H1 (cell line): ENCODE data around the gene MAD2L2. TPM values are rescaled to one million over a fixed set of nuclear protein-coding genes. Genes with fewer than 3 reads are reported as not detected.

Source experiments
- CTCF ChIA-PET: fragments of 300-600 bp; sonication (Branson Sonifier 250); formaldehyde crosslinking; loops from one replicate; lab custom pipeline; 2021; ENCODE audit not compliant: partially characterized antibody; lab: Charles Lee
- POLR2A ChIA-PET: fragments of 300-600 bp; sonication (Branson Sonifier 250); formaldehyde crosslinking; loops from one replicate; lab custom pipeline; 2021; ENCODE audit warnings: inconsistent platforms; ENCODE audit not compliant: partially characterized antibody; lab: Charles Lee
- DNase-seq, 2 experiments: peaks; one replicate each; pipeline versions ENCODE4 v3.0.0 to v3.0.0-alpha.2; 2010 to 2022; ENCODE audit warnings: low spot score in 2 of 2, low read depth in 1 of 2, mixed read lengths in 1 of 2
- FAIRE-seq: peaks from 2 replicates; lab custom pipeline; 2011; peaks lifted over from hg19 to GRCh38; lab: Jason Lieb, UNC
- H2AFZ ChIP-seq: 2 replicates; pipeline ENCODE4 v1.8.1; 2012; ENCODE audit warnings: low read length, inconsistent platforms
- H2AK5ac ChIP-seq: 2 replicates; pipeline ENCODE4 v1.6.1; 2013; ENCODE audit warnings: low read depth, low read length
- H2BK120ac ChIP-seq: replicated peaks from 2 replicates; pipeline ENCODE3; 2013; ENCODE audit warnings: low read depth, low read length, inconsistent platforms
- H2BK12ac ChIP-seq: 2 replicates; pipeline ENCODE4 v1.6.1; 2013; ENCODE audit warnings: low read depth, low read length
- H2BK15ac ChIP-seq: 2 replicates; pipeline ENCODE4 v1.6.1; 2013; ENCODE audit warnings: low read length
- H2BK20ac ChIP-seq: 2 replicates; pipeline ENCODE4 v1.6.1; 2013; ENCODE audit warnings: low read length
- H2BK5ac ChIP-seq: 2 replicates; pipeline ENCODE4 v1.6.1; 2013; ENCODE audit warnings: low read depth, low read length
- H3K14ac ChIP-seq: 2 replicates; pipeline ENCODE4 v1.6.1; 2013; ENCODE audit warnings: inconsistent platforms; ENCODE audit not compliant: insufficient read length
- H3K18ac ChIP-seq: 2 replicates; pipeline ENCODE4 v1.6.1; 2013; ENCODE audit warnings: low read length; ENCODE audit errors: extremely low read depth
- H3K23ac ChIP-seq: 2 replicates; pipeline ENCODE4 v1.6.1; 2013; ENCODE audit warnings: inconsistent platforms; ENCODE audit not compliant: insufficient read length
- H3K23me2 ChIP-seq: 2 replicates; pipeline ENCODE4 v1.6.1; 2013; ENCODE audit warnings: low read depth, low read length
- H3K27ac ChIP-seq: 2 replicates; pipeline ENCODE4 v1.6.1; 2011; ENCODE audit warnings: low read depth, low read length, inconsistent platforms
- H3K27me3 ChIP-seq, 4 experiments: replicated peaks in 1 of 4; 1 replicate in 1 of 4; 2 replicates in 3 of 4; pipeline versions ENCODE4 v1.6.1 to v1.8.1; 2011 to 2013; ENCODE audit warnings: low read length in 3 of 4, mild to moderate bottlenecking in 3 of 4, inconsistent platforms in 2 of 4, mixed read lengths in 2 of 4, moderate library complexity in 1 of 4; ENCODE audit not compliant: control insufficient read depth in 3 of 4, insufficient read depth in 3 of 4; ENCODE audit errors: extremely low read depth in 1 of 4
- H3K36me3 ChIP-seq, 4 experiments: 2 replicates each; pipeline versions ENCODE4 v1.6.1 to v1.8.1; 2011 to 2013; ENCODE audit warnings: mild to moderate bottlenecking in 4 of 4, low read length in 3 of 4, moderate library complexity in 2 of 4, control low read depth in 1 of 4, inconsistent platforms in 1 of 4; ENCODE audit not compliant: insufficient read depth in 4 of 4, control insufficient read depth in 2 of 4
- H3K4ac ChIP-seq: replicated peaks from 2 replicates; pipeline ENCODE3; 2013; ENCODE audit warnings: low read length, low read depth, mixed read lengths, inconsistent platforms; ENCODE audit not compliant: insufficient read length
- H3K4me1 ChIP-seq, 4 experiments: replicated peaks in 1 of 4; 1 replicate in 1 of 4; 2 replicates in 3 of 4; pipeline versions ENCODE4 v1.6.1 to v1.8.1; 2011 to 2013; ENCODE audit warnings: low read length in 3 of 4, inconsistent platforms in 2 of 4, mixed read lengths in 1 of 4; ENCODE audit not compliant: insufficient read depth in 4 of 4, control insufficient read depth in 3 of 4
- H3K4me2 ChIP-seq, 2 experiments: 2 replicates each; pipeline versions ENCODE4 v1.6.1 to v1.8.1; 2011 to 2013; ENCODE audit warnings: low read depth in 2 of 2, low read length in 2 of 2, control low read depth in 1 of 2, inconsistent platforms in 1 of 2, mild to moderate bottlenecking in 1 of 2; ENCODE audit not compliant: insufficient read depth in 1 of 2
- H3K4me3 ChIP-seq, 4 experiments: fragments of 200-600, 300-600 bp in 1 of 4; sonication (generic), shearing (Covaris generic), sonication (Bioruptor Twin) in 1 of 4; 2 replicates each; pipeline versions ENCODE4 v1.5.1 to v1.8.1; 2011 to 2016; ENCODE audit warnings: low read length in 4 of 4, low read depth in 3 of 4, control low read depth in 2 of 4, inconsistent platforms in 2 of 4, mild to moderate bottlenecking in 2 of 4, mixed read lengths in 1 of 4, moderate library complexity in 1 of 4; ENCODE audit not compliant: insufficient read depth in 2 of 4; ENCODE audit errors: extremely low read depth in 1 of 4
- H3K56ac ChIP-seq: replicated peaks from 2 replicates; pipeline ENCODE3; 2013; ENCODE audit warnings: low read depth, mild to moderate bottlenecking, mixed read lengths, low read length, inconsistent platforms; ENCODE audit not compliant: insufficient read length
- H3K79me1 ChIP-seq: 2 replicates; pipeline ENCODE4 v1.6.1; 2013; ENCODE audit warnings: low read depth, low read length, control low read depth
- H3K79me2 ChIP-seq, 2 experiments: 2 replicates each; pipeline versions ENCODE4 v1.6.1 to v1.8.1; 2012 to 2013; ENCODE audit warnings: low read length in 2 of 2, mild to moderate bottlenecking in 2 of 2, inconsistent platforms in 1 of 2; ENCODE audit not compliant: insufficient read depth in 2 of 2, control insufficient read depth in 1 of 2
- H3K9ac ChIP-seq, 4 experiments: replicated peaks in 1 of 4; 1 replicate in 1 of 4; 2 replicates in 3 of 4; pipeline versions ENCODE4 v1.6.1 to v1.8.1; 2011 to 2013; ENCODE audit warnings: low read depth in 3 of 4, low read length in 3 of 4, control low read depth in 2 of 4, mild to moderate bottlenecking in 2 of 4, moderate library complexity in 2 of 4, inconsistent platforms in 1 of 4; ENCODE audit errors: extremely low read depth in 1 of 4
- H3K9me3 ChIP-seq, 2 experiments: 2 replicates each; pipeline versions ENCODE4 v1.6.1 to v1.8.1; 2012 to 2013; ENCODE audit warnings: mild to moderate bottlenecking in 2 of 2, moderate library complexity in 2 of 2, control low read depth in 1 of 2, inconsistent platforms in 1 of 2, low read depth in 1 of 2, low read length in 1 of 2, mixed read lengths in 1 of 2; ENCODE audit not compliant: insufficient read depth in 2 of 2
- H4K20me1 ChIP-seq, 2 experiments: replicated peaks in 1 of 2; 2 replicates each; pipeline versions ENCODE3 to v1.8.1; 2011 to 2013; ENCODE audit warnings: inconsistent platforms in 2 of 2, low read length in 2 of 2, mild to moderate bottlenecking in 1 of 2; ENCODE audit not compliant: insufficient read depth in 2 of 2, control insufficient read depth in 1 of 2
- H4K5ac ChIP-seq: 2 replicates; pipeline ENCODE4 v1.6.1; 2013; ENCODE audit warnings: low read length, low read depth, mixed read lengths, inconsistent platforms; ENCODE audit not compliant: insufficient read length
- H4K8ac ChIP-seq: 2 replicates; pipeline ENCODE4 v1.8.0; 2013; ENCODE audit warnings: mild to moderate bottlenecking, moderate library complexity, low read length, inconsistent platforms; ENCODE audit not compliant: insufficient read depth; ENCODE audit errors: extremely low read depth
- H4K91ac ChIP-seq: replicated peaks from 2 replicates; pipeline ENCODE3; 2013; ENCODE audit warnings: low read length, mixed read lengths, inconsistent platforms; ENCODE audit not compliant: insufficient read length
- CBX5 ChIP-seq: fragments of 300-800, 300-1000 bp; sonication (generic); IDR thresholded peaks from 2 replicates; pipeline ENCODE4 v1.7.1; 2016; ENCODE audit warnings: antibody characterized with exemption, low read length, low read depth
- GTF2F1 ChIP-seq: IDR thresholded peaks from 2 replicates; pipeline ENCODE4 v1.6.1; 2012; ENCODE audit warnings: low read depth, low read length, improper control_type of control experiment, borderline replicate concordance
- MAFK ChIP-seq: IDR thresholded peaks from 2 replicates; pipeline ENCODE4 v1.6.1; 2012; ENCODE audit warnings: low read depth, mild to moderate bottlenecking, improper control_type of control experiment, low read length
- POLR2AphosphoS5 ChIP-seq: IDR thresholded peaks from 2 replicates; pipeline ENCODE4 v1.6.1; 2011; ENCODE audit warnings: low read depth, low read length
- SIRT6 ChIP-seq: IDR thresholded peaks from one replicate; pipeline ENCODE4 v1.7.1; 2012; ENCODE audit warnings: low read length, inconsistent platforms
- WGBS, 2 experiments: shearing (Covaris generic) in 1 of 2; methylation state at CpG; one replicate each; pipeline versions ENCODE4 v1.1.6 to v1.1.7; 2013 to 2015; ENCODE audit warnings: low lambda C conversion rate in 2 of 2, mixed read lengths in 2 of 2, inconsistent platforms in 1 of 2, low coverage in 1 of 2, missing lambda C conversion rate in 1 of 2; ENCODE audit not compliant: insufficient replicate concordance in 2 of 2, insufficient coverage in 1 of 2, insufficient read length in 1 of 2; ENCODE audit errors: extremely low coverage in 1 of 2, missing lambda C conversion rate in 1 of 2; 5-methylcytosine and 5-hydroxymethylcytosine counted together
- polyA plus RNA-seq, 7 experiments: library from polyadenylated mRNA; depleted of rRNA in 3 of 7; stranded (reverse) in 5 of 7; unstranded in 2 of 7; fragments of >200 nt in 5 of 7; fragments of 200-250 nt in 2 of 7; gene quantifications; 1 replicate in 5 of 7; 2 replicates in 1 of 7; 4 replicates in 1 of 7; pipeline versions ENCODE4 v1.2.1 to v1.2.3, GENCODE V29; 2011 to 2013; ENCODE audit warnings: missing spikeins in 2 of 7, mixed read lengths in 2 of 7
- total RNA-seq: library from RNA; stranded (reverse); fragmentation: NEBNext Ultra II Directional; extraction: Animal tissue kit (Norgen Biotek cat#: 25700); gene quantifications from 2 replicates; pipeline ENCODE4 v1.2.1, GENCODE V29; 2021

The MAD2L2 gene
- total and polyA plus RNA-seq, 2 of the 8 experiments (the other 6 are each of a cell fraction or from before 2014, with no cell fraction given), result 310 to 469 TPM

DNA sequence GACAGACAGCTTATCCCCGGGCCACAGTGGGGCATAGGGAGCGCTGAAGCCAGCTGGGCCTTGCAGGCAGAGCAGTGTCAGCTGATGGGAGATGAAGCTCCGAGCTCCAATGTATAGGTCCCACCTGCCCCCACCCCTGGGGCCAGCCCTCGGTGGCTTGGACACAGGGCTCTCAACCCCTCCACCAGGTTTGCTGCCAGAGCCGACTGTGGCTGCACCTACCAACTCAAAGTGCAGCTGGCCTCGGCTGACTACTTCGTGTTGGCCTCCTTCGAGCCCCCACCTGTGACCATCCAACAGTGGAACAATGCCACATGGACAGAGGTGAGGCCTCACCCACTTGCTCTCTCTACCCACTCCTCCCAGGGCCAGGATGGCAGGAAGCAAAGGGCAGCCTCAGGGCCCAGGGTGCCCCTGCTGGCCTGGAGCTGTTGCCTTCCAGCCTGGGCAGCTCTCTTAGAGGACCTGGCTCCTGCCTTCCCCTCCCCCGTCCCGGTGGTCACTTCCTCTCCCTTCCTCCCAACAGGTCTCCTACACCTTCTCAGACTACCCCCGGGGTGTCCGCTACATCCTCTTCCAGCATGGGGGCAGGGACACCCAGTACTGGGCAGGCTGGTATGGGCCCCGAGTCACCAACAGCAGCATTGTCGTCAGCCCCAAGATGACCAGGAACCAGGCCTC, 7.7 kb downstream of the MAD2L2 start:
- POLR2A ChIA-PET, result interaction anchor here (1.2 to 32.0 kb wide), 12 partner anchors 0 to 115 kb away, joined by 3 to 1025 read pairs (median 7); partner anchors contain the start of genes DRAXIN, FBXO6 and MAD2L2

More for the DNA sequence above, 7.7 kb downstream of the MAD2L2 start:
- TF ChIP-seq SIRT6 (no peak), GTF2F1 (no peak), POLR2AphosphoS5 (peak; percentile 48; the same call in 1 of the 2 replicates), CBX5 (no peak), MAFK (no peak)
- Histone ChIP-seq H2BK12ac (no peak overlapping the region), H4K5ac (no peak overlapping the region), H3K4ac (no peak overlapping the region), H3K9ac (no peak overlapping the region), H4K20me1 (peaks cover 23 to 42% of the 10 kb centered on the region in 2 experiments), H4K8ac (no peak overlapping the region), H3K4me1 (no peaks in the 10 kb centered on the region; a peak in 2 of 7 replicates), H2BK20ac (no peak overlapping the region), H2BK5ac (no peak overlapping the region), H3K18ac (no peak overlapping the region), H3K27me3 (no peaks in the 10 kb centered on the region), H3K36me3 (peaks cover 39 to 86% (median 57%) of the 10 kb centered on the region in 4 experiments), H4K91ac (no peak overlapping the region), H2AFZ (no peak overlapping the region), H2BK15ac (no peak overlapping the region), H3K79me1 (peaks cover 7% of the 10 kb centered on the region; the same call in 1 of the 2 replicates), H3K23me2 (no peaks in the 10 kb centered on the region), H3K79me2 (peaks cover 0 to 4% of the 10 kb centered on the region in 2 experiments; a peak in 2 of 4 replicates), H3K4me2 (no peak overlapping the region), H3K23ac (no peak overlapping the region), H3K27ac (no peak overlapping the region), H3K14ac (no peak overlapping the region), H2BK120ac (no peak overlapping the region), H2AK5ac (no peak overlapping the region), H3K56ac (no peak overlapping the region), H3K4me3 (no peak overlapping the region), H3K9me3 (no peaks in the 10 kb centered on the region)
- DNase-seq, result no peak
- CTCF ChIA-PET, result interaction anchor here (0.6 to 21.6 kb wide), 11 partner anchors 9 to 192 kb away, joined by 3 to 266 read pairs (median 6); partner anchors contain the start of genes AGTRAP and FBXO6
- 93% methylated on average over 12 of the region's 14 CpGs; no CpG with 5 or more reads in 1 of the 2 experiments for WGBS, 2 experiments
- no peak for FAIRE-seq
